OCI-LY3 (cell line): ENCODE data around the gene SP100.

ENCODE experiments used
- H2AFZ ChIP-seq: fragments of 200-600, 300-600 bp; shearing (Covaris generic); 2 replicates; pipeline ENCODE4 v1.6.0; 2014; ENCODE audit warnings: antibody characterized with exemption, low read depth, low read length
- H3K27ac ChIP-seq: fragments of 200-600, 300-600 bp; sonication (generic); 2 replicates; pipeline ENCODE4 v1.5.1; 2014; ENCODE audit warnings: mild to moderate bottlenecking, low read length, moderate library complexity, mixed read lengths
- H3K27me3 ChIP-seq: fragments of 200-600, 300-600 bp; sonication (generic); 2 replicates; pipeline ENCODE4 v1.6.1; 2014; ENCODE audit warnings: low read depth, low read length, mixed read lengths
- H3K36me3 ChIP-seq: fragments of 200-600, 300-600 bp; sonication (generic); replicated peaks from 2 replicates; pipeline ENCODE3; 2014; ENCODE audit warnings: low read depth, low read length, mixed read lengths
- H3K4me1 ChIP-seq: fragments of 300-600, 200-600 bp; sonication (generic); 2 replicates; pipeline ENCODE4 v1.6.1; 2014; ENCODE audit warnings: low read length, mixed read lengths
- H3K4me2 ChIP-seq: fragments of 200-600, 300-600 bp; sonication (generic); 2 replicates; pipeline ENCODE4 v1.6.1; 2014; ENCODE audit warnings: low read length, mixed read lengths
- H3K4me3 ChIP-seq: fragments of 300-600, 200-600 bp; sonication (generic); 2 replicates; pipeline ENCODE4 v1.5.1; 2014; ENCODE audit warnings: antibody characterized with exemption, mild to moderate bottlenecking, low read length, moderate library complexity
- H3K79me2 ChIP-seq: fragments of 300-600, 200-600 bp; shearing (Covaris generic); 2 replicates; pipeline ENCODE4 v1.6.1; 2014; ENCODE audit warnings: mild to moderate bottlenecking, low read length, mixed read lengths
- H3K9ac ChIP-seq: fragments of 300-600, 200-600 bp; shearing (Covaris generic); 2 replicates; pipeline ENCODE4 v1.6.0; 2014; ENCODE audit warnings: mild to moderate bottlenecking, low read length, moderate library complexity
- H3K9me3 ChIP-seq: fragments of 200-600, 300-600 bp; shearing (Covaris generic); 2 replicates; pipeline ENCODE4 v1.6.1; 2014; ENCODE audit warnings: low read length, mixed read lengths; ENCODE audit not compliant: insufficient read depth
- H4K20me1 ChIP-seq: fragments of 200-600, 300-600 bp; sonication (generic); 2 replicates; pipeline ENCODE4 v1.6.1; 2016; ENCODE audit warnings: low read length, mixed read lengths; ENCODE audit not compliant: insufficient read depth
- EZH2phosphoT487 ChIP-seq: fragments of 200-600 bp; shearing (Covaris generic); IDR thresholded peaks from 2 replicates; pipeline ENCODE4 v1.6.1; 2018; ENCODE audit warnings: antibody characterized with exemption, mixed run types, low read depth
- TF ChIP-seq, protein P1 (sequence below): fragments of 200-600, 300-600 bp; sonication (generic); IDR thresholded peaks from 2 replicates; pipeline ENCODE4 v1.5.1; 2014; ENCODE audit warnings: antibody characterized with exemption, low read length, low read depth

The SP100 gene

DNA sequence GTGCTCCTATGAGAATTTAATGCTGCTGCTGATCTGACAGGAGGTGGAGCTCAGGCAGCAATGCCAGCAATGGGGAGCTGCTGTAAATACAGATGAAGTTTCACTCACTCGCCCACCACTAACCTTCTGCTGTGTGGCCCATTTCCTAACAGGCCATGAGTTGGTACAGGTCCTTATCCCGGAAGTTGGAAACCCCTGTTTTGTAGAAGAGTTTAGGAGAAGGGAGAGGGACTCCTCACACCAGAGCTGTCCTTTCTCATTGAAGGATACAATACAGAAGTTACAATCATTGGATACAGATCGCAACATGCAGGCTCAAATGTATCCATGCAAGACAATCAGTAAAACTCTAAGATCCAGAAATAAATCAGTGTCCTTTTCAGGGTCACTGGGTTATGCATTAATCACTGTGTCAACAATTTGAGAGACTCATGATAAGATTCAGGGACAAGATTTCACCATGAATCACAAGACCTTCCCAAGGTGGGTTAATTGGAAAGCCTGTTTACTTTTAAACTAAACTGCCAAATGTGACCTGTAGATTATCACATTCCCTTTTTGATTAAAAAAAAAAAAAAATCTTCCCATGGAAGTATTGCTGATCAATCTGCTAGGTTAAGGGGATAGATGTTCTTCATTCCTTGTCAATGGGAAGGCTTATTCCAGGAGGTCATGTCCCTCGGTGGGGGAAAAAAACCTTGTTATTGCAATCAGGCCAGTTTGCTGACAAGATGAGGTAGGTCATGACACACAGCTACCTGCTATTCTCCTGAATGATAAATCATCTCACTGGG lies 97.2 kb downstream of the SP100 start:
- H3K9me3 ChIP-seq: no peaks in the 10 kb centered on the region
- no peaks in the 10 kb centered on the region for H4K20me1 ChIP-seq
- no peak overlapping the region for H3K4me2 ChIP-seq
- TF ChIP-seq, protein P1, sequence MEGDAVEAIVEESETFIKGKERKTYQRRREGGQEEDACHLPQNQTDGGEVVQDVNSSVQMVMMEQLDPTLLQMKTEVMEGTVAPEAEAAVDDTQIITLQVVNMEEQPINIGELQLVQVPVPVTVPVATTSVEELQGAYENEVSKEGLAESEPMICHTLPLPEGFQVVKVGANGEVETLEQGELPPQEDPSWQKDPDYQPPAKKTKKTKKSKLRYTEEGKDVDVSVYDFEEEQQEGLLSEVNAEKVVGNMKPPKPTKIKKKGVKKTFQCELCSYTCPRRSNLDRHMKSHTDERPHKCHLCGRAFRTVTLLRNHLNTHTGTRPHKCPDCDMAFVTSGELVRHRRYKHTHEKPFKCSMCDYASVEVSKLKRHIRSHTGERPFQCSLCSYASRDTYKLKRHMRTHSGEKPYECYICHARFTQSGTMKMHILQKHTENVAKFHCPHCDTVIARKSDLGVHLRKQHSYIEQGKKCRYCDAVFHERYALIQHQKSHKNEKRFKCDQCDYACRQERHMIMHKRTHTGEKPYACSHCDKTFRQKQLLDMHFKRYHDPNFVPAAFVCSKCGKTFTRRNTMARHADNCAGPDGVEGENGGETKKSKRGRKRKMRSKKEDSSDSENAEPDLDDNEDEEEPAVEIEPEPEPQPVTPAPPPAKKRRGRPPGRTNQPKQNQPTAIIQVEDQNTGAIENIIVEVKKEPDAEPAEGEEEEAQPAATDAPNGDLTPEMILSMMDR: no peak
- TF ChIP-seq EZH2phosphoT487: no peak
- no peak overlapping the region for H3K27ac ChIP-seq
- H3K9ac ChIP-seq: no peak overlapping the region
- H3K27me3 ChIP-seq: no peaks in the 10 kb centered on the region
- H3K4me1 ChIP-seq: no peaks in the 10 kb centered on the region
- H3K4me3 ChIP-seq: no peak overlapping the region
- H2AFZ ChIP-seq: no peak overlapping the region
- peaks cover 19% of the 10 kb centered on the region for H3K36me3 ChIP-seq
- no peaks in the 10 kb centered on the region for H3K79me2 ChIP-seq

GRCh38 chr2:230520061-230520874 lies 104.3 kb downstream of the SP100 start:
- H4K20me1 ChIP-seq: no peaks in the 10 kb centered on the region
- H3K9me3 ChIP-seq: peaks cover 7% of the 10 kb centered on the region; the same call in 1 of the 2 replicates
- H3K4me1 ChIP-seq: no peaks in the 10 kb centered on the region
- no peak for TF ChIP-seq EZH2phosphoT487
- TF ChIP-seq, protein P1: no peak
- no peak overlapping the region for H3K4me2 ChIP-seq
- H3K36me3 ChIP-seq: peaks cover 37% of the 10 kb centered on the region
- H3K4me3 ChIP-seq: no peak overlapping the region
- H2AFZ ChIP-seq: no peak overlapping the region
- H3K79me2 ChIP-seq: no peaks in the 10 kb centered on the region
- no peak overlapping the region for H3K9ac ChIP-seq
- H3K27ac ChIP-seq: no peak overlapping the region
- no peaks in the 10 kb centered on the region for H3K27me3 ChIP-seq

GRCh38 chr2:230520875-230521155 lies 104.8 kb downstream of the SP100 start:
- no peak overlapping the region for H3K4me2 ChIP-seq
- H3K4me3 ChIP-seq: no peak overlapping the region
- H3K9me3 ChIP-seq: peaks cover 7% of the 10 kb centered on the region
- no peak for TF ChIP-seq EZH2phosphoT487
- TF ChIP-seq, protein P1: no peak
- H3K9ac ChIP-seq: no peak overlapping the region
- no peaks in the 10 kb centered on the region for H3K4me1 ChIP-seq
- no peaks in the 10 kb centered on the region for H3K79me2 ChIP-seq
- no peaks in the 10 kb centered on the region for H3K27me3 ChIP-seq
- H4K20me1 ChIP-seq: no peaks in the 10 kb centered on the region
- no peak overlapping the region for H2AFZ ChIP-seq
- peaks cover 41% of the 10 kb centered on the region for H3K36me3 ChIP-seq
- H3K27ac ChIP-seq: no peak overlapping the region

- TF ChIP-seq EZH2phosphoT487: no peak
- TF ChIP-seq, protein P1: no peak
- Histone ChIP-seq H3K27me3 (no peaks in the 10 kb centered on the region), H3K9me3 (peaks cover 7% of the 10 kb centered on the region), H3K4me3 (no peak overlapping the region), H3K36me3 (peaks cover 41% of the 10 kb centered on the region), H3K27ac (no peak overlapping the region), H3K79me2 (no peaks in the 10 kb centered on the region), H3K4me2 (no peak overlapping the region), H3K9ac (no peak overlapping the region), H3K4me1 (no peaks in the 10 kb centered on the region), H2AFZ (no peak overlapping the region), H4K20me1 (no peaks in the 10 kb centered on the region)
These were observed 105.4 kb downstream of the SP100 start for GRCh38 chr2:230521386-230521785.
